AG04449 (cell line): Measurements from ENCODE around the gene FAM24B.
"Not testable (repeated sequence)": the region's sequence is repeated elsewhere in the genome, so short reads cannot be mapped to it uniquely, and the experiment has no call there.

Experiments used
- CTCF ChIA-PET: fragments of 350-600 bp; formaldehyde crosslinking; extraction: SDS; loops from one replicate; lab custom pipeline; 2021; ENCODE audit warnings: antibody characterized with exemption; lab: Yijun Ruan, JAX
- POLR2A ChIA-PET: fragments of 400-600, 350-600 bp; formaldehyde crosslinking; extraction: SDS; loops from one replicate; lab custom pipeline; 2020; ENCODE audit warnings: antibody characterized with exemption, inconsistent platforms; lab: Yijun Ruan, JAX
- DNase-seq: peaks from one replicate; pipeline ENCODE4 v3.0.0-alpha.2; 2010; ENCODE audit warnings: low read depth, low spot score
- H3K4me3 ChIP-seq: 2 replicates; pipeline ENCODE4 v1.5.1; 2011; ENCODE audit warnings: low read depth, mild to moderate bottlenecking, control low read depth, low read length
- TF ChIP-seq, protein P1 (sequence below): IDR thresholded peaks from one replicate; pipeline ENCODE4 v1.5.1; 2011; ENCODE audit warnings: mild to moderate bottlenecking, moderate library complexity, low read length, control low read depth, inconsistent platforms; ENCODE audit not compliant: insufficient read depth; ENCODE audit errors: missing control alignments

The FAM24B gene

DNA sequence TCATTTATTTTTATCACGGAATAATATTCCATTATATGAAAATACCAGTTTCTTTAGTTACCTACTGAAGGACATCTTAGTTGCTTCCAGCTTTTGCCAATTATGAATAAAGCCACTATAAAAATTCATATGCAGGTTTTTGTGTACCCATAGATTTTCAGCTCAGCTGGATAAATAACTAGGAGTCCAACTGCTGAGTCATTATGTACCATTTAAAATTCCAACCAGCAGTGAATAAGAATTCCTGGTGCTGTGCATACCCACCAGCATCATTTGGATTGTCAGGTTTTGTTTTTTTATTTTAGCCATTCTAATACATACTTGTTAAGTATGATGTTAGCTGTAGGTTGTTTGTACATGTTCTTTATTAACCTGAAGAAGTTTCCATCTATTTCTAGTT is 14.5 kb downstream of the FAM24B start:
- DNase-seq: peak; percentile 16
- no peak overlapping the region for H3K4me3 ChIP-seq
- TF ChIP-seq, protein P1, sequence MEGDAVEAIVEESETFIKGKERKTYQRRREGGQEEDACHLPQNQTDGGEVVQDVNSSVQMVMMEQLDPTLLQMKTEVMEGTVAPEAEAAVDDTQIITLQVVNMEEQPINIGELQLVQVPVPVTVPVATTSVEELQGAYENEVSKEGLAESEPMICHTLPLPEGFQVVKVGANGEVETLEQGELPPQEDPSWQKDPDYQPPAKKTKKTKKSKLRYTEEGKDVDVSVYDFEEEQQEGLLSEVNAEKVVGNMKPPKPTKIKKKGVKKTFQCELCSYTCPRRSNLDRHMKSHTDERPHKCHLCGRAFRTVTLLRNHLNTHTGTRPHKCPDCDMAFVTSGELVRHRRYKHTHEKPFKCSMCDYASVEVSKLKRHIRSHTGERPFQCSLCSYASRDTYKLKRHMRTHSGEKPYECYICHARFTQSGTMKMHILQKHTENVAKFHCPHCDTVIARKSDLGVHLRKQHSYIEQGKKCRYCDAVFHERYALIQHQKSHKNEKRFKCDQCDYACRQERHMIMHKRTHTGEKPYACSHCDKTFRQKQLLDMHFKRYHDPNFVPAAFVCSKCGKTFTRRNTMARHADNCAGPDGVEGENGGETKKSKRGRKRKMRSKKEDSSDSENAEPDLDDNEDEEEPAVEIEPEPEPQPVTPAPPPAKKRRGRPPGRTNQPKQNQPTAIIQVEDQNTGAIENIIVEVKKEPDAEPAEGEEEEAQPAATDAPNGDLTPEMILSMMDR: no peak
- POLR2A ChIA-PET: no interaction called here
- CTCF ChIA-PET: no interaction called here

DNA sequence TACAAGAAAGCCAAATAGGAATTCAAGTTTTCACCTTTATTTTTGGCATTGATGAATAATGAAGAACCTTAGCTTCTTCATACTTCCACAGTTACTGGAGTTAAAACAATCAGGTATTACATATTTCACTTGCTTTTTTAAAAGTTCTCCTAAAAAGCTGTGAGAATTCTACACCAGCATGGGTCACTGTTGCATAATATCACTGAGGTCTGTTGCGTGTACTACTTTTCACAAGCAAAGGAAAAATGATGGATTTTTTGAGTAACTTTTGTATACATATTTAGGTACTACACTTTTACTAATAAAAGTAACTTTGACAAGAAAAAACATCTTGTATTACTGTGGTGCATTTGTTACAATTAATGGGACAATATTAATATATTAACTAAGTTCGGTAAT is 15.2 kb downstream of the FAM24B start:
- POLR2A ChIA-PET: no interaction called here
- TF ChIP-seq, protein P1: no peak
- CTCF ChIA-PET: no interaction called here
- H3K4me3 ChIP-seq: no peak overlapping the region
- DNase-seq: no peak

DNA sequence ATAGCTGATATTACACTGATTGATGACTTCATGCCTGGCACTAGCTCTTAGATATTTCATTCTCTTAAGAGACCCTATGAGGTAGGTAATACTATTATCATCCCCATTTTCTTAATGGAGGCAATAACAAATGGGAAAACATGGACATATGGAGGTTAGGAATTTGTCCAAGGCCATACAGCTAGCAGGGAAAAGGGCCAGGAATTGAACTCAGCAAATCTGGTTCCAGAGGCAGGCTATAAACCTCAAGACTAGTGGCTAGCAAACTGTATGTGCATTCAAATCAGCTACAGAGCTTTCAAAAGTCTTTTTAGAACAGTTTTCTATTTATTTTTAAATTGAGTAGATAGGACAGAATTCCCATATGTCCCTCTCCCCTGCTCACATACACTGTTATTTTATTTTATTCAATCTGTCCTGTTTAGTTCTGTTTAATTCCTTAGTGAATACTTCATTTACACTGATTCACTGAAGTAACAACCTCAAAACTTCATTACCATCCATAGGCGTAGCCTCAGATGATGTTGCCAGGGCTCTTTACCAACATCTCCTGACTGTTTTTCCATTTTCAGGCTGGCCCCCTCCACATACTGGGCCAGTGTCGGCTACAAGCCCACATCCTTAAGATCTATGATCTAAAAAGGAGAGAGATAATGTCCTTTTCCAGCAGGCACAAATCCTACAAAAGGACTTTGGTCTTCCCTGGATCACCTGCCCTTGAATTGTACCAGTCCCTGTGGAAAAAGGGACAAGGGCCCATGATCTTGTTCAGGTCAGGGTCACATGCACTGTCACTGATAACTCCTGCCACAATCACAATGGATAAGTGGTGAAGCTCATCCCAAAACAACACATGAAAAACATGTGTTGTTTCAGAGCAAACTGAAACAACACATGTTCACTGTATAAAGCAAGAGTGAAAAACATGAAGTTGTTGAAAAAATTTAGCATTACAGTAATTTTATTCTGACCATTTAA is 15.9 kb downstream of the FAM24B start:
- H3K4me3 ChIP-seq: no peak overlapping the region
- CTCF ChIA-PET: interaction anchor here (1.1 to 1.2 kb wide), 2 partner anchors 10 to 11 kb away, joined by 3 to 5 read pairs; no protein-coding TSS in a partner anchor
- POLR2A ChIA-PET: no interaction called here
- TF ChIP-seq, protein P1: no peak
- no peak for DNase-seq

DNA sequence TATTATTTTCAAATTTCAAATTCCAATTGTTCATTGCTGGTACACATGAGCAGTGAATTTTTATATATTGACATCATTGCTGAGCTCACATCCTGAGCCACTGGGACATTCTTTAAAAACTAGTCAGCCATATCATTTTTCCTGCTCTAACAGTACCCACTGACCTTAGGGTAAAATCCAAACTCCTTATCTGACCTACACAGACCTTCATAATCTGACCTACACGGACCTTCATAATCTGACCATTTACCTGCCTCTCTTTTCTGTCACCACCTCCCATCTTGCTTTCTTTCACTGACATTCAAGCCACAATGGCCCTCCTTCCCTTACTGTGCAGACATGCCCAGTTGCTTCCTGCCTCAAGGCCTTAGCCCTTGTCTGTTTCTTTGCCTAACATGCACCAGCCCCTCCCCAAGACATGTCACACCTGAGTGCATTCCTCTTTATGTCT is 17.6 kb downstream of the FAM24B start:
- ChIA-PET CTCF (no interaction called here), POLR2A (no interaction called here)
- DNase-seq: peak; percentile 14
- no peak overlapping the region for H3K4me3 ChIP-seq
- TF ChIP-seq, protein P1: no peak

DNA sequence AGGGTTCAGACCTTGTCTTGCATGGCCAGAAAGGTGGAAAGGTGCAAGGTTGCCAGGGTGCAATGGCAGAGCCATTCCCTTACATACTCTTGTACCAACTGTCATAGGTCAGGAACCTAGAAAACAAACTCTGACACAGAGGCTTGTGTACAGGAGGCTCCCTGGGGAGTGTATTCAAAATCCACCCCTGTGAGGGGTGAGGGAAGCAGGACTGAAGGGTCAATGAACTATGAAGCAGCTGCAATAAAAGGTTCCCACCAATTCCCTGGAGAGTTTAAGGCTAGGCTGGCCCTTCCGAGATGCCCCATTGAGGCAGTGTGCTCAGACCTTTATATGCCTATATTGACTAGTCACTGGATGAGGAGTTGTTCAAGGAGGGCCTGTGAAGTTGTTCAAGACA is 19.9 kb downstream of the FAM24B start:
- no peak overlapping the region for H3K4me3 ChIP-seq
- ChIA-PET CTCF (no interaction called here), POLR2A (no interaction called here)
- TF ChIP-seq, protein P1: no peak
- no peak for DNase-seq

DNA sequence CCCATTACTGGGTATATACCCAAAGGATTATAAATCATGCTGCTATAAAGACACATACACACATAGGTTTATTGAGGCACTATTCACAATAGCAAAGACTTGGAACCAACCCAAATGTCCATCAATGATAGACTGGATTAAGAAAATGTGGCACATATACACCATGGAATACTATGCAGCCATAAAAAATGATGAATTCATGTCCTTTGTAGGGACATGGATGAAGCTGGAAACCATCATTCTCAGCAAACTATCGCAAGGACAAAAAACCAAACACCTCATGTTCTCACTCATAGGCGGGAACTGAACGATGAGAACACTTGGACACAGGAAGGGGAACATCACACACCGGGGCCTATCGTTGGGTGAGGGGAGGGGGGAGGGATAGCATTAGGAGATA is 21.3 kb downstream of the FAM24B start:
- DNase-seq, CTCF ChIA-PET, H3K4me3 ChIP-seq, POLR2A ChIA-PET: not testable (repeated sequence)
